GM18951 (cell line): ENCODE results near the gene NBPF3.
"Not testable (repeated sequence)": the region's sequence is repeated elsewhere in the genome, so short reads cannot be mapped to it uniquely, and the experiment has no call there.

Experiments used
- POLR2A ChIP-seq: IDR thresholded peaks from 4 replicates; pipeline ENCODE4 v1.6.1; 2011; ENCODE audit warnings: mild to moderate bottlenecking; ENCODE audit not compliant: insufficient read length, insufficient read depth; ENCODE audit errors: extremely low read depth
- in situ Hi-C: fragments of 300-500 bp; cut with MboI; formaldehyde crosslinking; loops from one replicate; pipeline ENCODE4 v1.12.0; 2022; ENCODE audit warnings: low sequenced_read_pairs, mixed read lengths, inconsistent platforms; ENCODE audit not compliant: unreplicated experiment

NBPF3 gene

GRCh38 chr1:21457654-21458053 lies 17.7 kb downstream of the NBPF3 start:
- no peak for TF ChIP-seq POLR2A
- in situ Hi-C loops: no loop called here

- in situ Hi-C loops: not testable (repeated sequence)
These were observed 25.2 kb downstream of the NBPF3 start for GRCh38 chr1:21465127-21465526.

GRCh38 chr1:21467946-21468345 lies 28.0 kb downstream of the NBPF3 start:
- in situ Hi-C loops: not testable (repeated sequence)

GRCh38 chr1:21468599-21468998 lies 28.7 kb downstream of the NBPF3 start:
- in situ Hi-C loops: no loop called here
- TF ChIP-seq POLR2A: no peak

- TF ChIP-seq POLR2A: no peak
- in situ Hi-C loops: no loop called here
These were observed 29.6 kb downstream of the NBPF3 start for GRCh38 chr1:21469581-21469980.

GRCh38 chr1:21472861-21473260 lies 32.9 kb downstream of the NBPF3 start:
- no peak for TF ChIP-seq POLR2A
- in situ Hi-C loops: no loop called here

GRCh38 chr1:21478356-21478755 lies 38.4 kb downstream of the NBPF3 start:
- in situ Hi-C loops: no loop called here
- no peak for TF ChIP-seq POLR2A

- in situ Hi-C loops: not testable (repeated sequence)
These were observed 43.9 kb downstream of the NBPF3 start for GRCh38 chr1:21483881-21484280.

- in situ Hi-C loops: no loop called here
- TF ChIP-seq POLR2A: no peak
These were observed 49.2 kb downstream of the NBPF3 start for GRCh38 chr1:21489146-21489545.

- in situ Hi-C loops: no loop called here
- TF ChIP-seq POLR2A: no peak
These were observed 51.0 kb downstream of the NBPF3 start for GRCh38 chr1:21490774-21491487.

- in situ Hi-C loops: no loop called here
- no peak for TF ChIP-seq POLR2A
These were observed 51.8 kb downstream of the NBPF3 start for GRCh38 chr1:21491488-21492355.

GRCh38 chr1:21492356-21492625 lies 52.4 kb downstream of the NBPF3 start:
- no peak for TF ChIP-seq POLR2A
- in situ Hi-C loops: no loop called here

GRCh38 chr1:21494196-21494595 lies 54.3 kb downstream of the NBPF3 start:
- TF ChIP-seq POLR2A: no peak
- in situ Hi-C loops: no loop called here

GRCh38 chr1:21495225-21495820 lies 55.4 kb downstream of the NBPF3 start:
- TF ChIP-seq POLR2A: no peak
- in situ Hi-C loops: no loop called here
